GM18951 (cell line): ENCODE data around the gene DIP2C.

ENCODE experiments used
- POLR2A ChIP-seq: IDR thresholded peaks from 4 replicates; pipeline ENCODE4 v1.6.1; 2011; ENCODE audit warnings: mild to moderate bottlenecking; ENCODE audit not compliant: insufficient read length, insufficient read depth; ENCODE audit errors: extremely low read depth
- in situ Hi-C: fragments of 300-500 bp; cut with MboI; formaldehyde crosslinking; loops from one replicate; pipeline ENCODE4 v1.12.0; 2022; ENCODE audit warnings: low sequenced_read_pairs, mixed read lengths, inconsistent platforms; ENCODE audit not compliant: unreplicated experiment

The DIP2C gene

GRCh38 chr10:609868-610545 is 79.5 kb downstream of the DIP2C start:
- no peak for TF ChIP-seq POLR2A
- in situ Hi-C loops, result no loop called here

- in situ Hi-C loops, result no loop called here
- TF ChIP-seq POLR2A, result no peak
Observed at GRCh38 chr10:609262-609658, 80.2 kb downstream of the DIP2C start.

GRCh38 chr10:608331-609261 is 80.9 kb downstream of the DIP2C start:
- no peak for TF ChIP-seq POLR2A
- in situ Hi-C loops, result no loop called here

GRCh38 chr10:607545-608185 is 81.8 kb downstream of the DIP2C start:
- in situ Hi-C loops, result no loop called here

GRCh38 chr10:606762-607544 is 82.5 kb downstream of the DIP2C start:
- TF ChIP-seq POLR2A, result no peak
- in situ Hi-C loops, result no loop called here

More at GRCh38 chr10:607545-608185, 81.8 kb downstream of the DIP2C start:
- no peak for TF ChIP-seq POLR2A

- in situ Hi-C loops, result no loop called here
Observed at GRCh38 chr10:605632-606325, 83.7 kb downstream of the DIP2C start.

GRCh38 chr10:604716-605631 is 84.5 kb downstream of the DIP2C start:
- no peak for TF ChIP-seq POLR2A
- in situ Hi-C loops, result no loop called here

More at GRCh38 chr10:605632-606325, 83.7 kb downstream of the DIP2C start:
- no peak for TF ChIP-seq POLR2A

GRCh38 chr10:603745-604144 is 85.7 kb downstream of the DIP2C start:
- in situ Hi-C loops, result no loop called here
- no peak for TF ChIP-seq POLR2A

GRCh38 chr10:602391-603005 is 87.0 kb downstream of the DIP2C start:
- TF ChIP-seq POLR2A, result no peak
- in situ Hi-C loops, result no loop called here

GRCh38 chr10:601660-601963 is 87.9 kb downstream of the DIP2C start:
- TF ChIP-seq POLR2A, result no peak
- in situ Hi-C loops, result no loop called here

- TF ChIP-seq POLR2A, result no peak
Observed at GRCh38 chr10:600876-601659, 88.4 kb downstream of the DIP2C start.

GRCh38 chr10:600234-600633 is 89.2 kb downstream of the DIP2C start:
- TF ChIP-seq POLR2A, result no peak
- in situ Hi-C loops, result no loop called here

More at GRCh38 chr10:600876-601659, 88.4 kb downstream of the DIP2C start:
- in situ Hi-C loops, result no loop called here
